Forelimb muscle (tissue), 1 donor: ENCODE data around the gene OR5AC2. TPM values are rescaled to one million over a fixed set of nuclear protein-coding genes. Genes with fewer than 3 reads are reported as not detected.

Source experiments
- DNase-seq: peaks from one replicate; pipeline ENCODE4 v3.0.0-alpha.2; 2013; ENCODE audit warnings: low read depth
- polyA plus RNA-seq: library from polyadenylated mRNA; unstranded; fragments of 120-200 nt; gene quantifications from one replicate; pipeline ENCODE4 v1.2.1, GENCODE V29; 2013; ENCODE audit not compliant: insufficient read length

The OR5AC2 gene
- polyA plus RNA-seq, result not detected

- DNase-seq, result no peak
These were observed at the start of gene OR5AC2 for GRCh38 chr3:98086873-98087272. Gene OR5AC2 (plus strand): TSS chr3:98087173. CDS start chr3:98087173, 0 bp downstream.

- DNase-seq, result no peak
These were observed 48.7 kb upstream of the OR5AC2 start for GRCh38 chr3:98038286-98038685.

- DNase-seq, result no peak
These were observed 48.1 kb upstream of the OR5AC2 start for GRCh38 chr3:98038876-98039275.

DNA sequence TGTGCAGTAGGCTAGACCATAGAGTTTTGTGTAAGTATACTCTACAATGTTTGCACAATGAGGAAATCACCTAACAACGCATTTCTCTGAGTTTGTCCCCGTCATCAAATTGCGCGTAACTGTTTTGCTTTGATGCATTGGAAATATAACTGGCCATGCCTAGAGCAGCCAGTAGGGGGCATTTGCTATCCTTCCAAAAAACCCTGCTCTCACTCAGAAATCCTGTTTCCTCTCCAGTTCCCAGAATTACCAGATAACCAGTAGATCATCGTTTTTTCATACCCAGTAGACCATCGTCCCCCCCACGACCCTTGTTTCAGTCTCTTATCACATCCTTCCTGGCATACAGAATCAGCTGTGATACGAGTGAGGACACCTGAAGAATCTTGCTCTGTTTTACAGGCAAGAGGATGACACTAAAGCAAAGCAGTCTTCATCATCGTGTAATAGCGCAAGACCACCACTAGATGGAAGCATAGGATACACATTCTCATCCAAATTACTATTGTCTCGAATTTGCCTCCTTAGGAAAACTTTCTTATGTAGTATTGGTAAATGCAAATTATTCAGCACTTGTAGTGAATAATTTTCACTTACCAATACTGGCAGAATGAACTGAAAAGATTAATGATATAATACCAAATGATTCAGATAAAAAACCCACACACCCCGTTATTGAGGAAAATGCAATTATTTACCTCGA, 47.5 kb upstream of the OR5AC2 start:
- peak; percentile 73 for DNase-seq

GRCh38 chr3:98041350-98041749, 45.6 kb upstream of the OR5AC2 start:
- DNase-seq, result no peak

GRCh38 chr3:98048586-98048985, 38.4 kb upstream of the OR5AC2 start:
- no peak for DNase-seq

DNA sequence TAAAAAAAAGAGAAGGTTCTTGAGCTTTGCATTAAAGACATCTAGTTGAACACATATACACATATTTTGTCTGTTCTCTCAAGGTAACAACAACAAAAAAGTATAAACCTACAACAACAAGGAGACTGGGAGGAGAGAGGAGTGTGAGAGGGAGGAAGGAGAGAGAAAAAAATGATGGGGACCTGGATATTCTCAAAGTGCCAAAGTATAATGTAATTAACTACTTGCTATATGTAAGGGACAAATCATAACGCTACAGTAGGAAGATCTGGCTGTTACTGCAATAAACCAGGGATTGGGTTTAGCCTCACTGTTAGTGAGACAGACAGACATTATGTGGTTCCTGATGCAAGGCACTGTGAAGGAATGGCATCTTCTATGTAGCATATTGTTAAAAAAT, 37.7 kb upstream of the OR5AC2 start:
- no peak for DNase-seq

GRCh38 chr3:98056035-98056434, 30.9 kb upstream of the OR5AC2 start:
- no peak for DNase-seq

DNA sequence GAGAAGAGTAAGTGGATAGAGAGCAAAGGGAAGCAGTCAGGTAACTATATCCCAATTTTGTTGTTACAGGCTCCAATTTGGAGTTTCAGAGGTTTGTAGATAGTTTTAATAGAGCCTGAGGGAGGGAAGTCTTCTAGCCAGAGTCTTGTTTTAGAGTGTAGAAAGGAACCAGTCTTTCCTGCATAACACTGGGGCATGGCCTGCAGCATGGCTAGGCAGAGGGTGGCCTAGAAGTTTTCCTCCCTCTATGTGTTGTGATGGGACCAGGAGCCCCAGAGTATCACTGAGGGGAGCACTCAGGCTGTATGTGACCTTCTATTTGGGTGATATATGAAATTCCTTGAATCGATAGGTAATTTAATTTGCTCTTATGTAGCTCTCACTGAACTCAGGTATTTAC, 29.3 kb upstream of the OR5AC2 start:
- DNase-seq, result no peak

- no peak for DNase-seq
These were observed 28.6 kb upstream of the OR5AC2 start for GRCh38 chr3:98058244-98058960.

DNA sequence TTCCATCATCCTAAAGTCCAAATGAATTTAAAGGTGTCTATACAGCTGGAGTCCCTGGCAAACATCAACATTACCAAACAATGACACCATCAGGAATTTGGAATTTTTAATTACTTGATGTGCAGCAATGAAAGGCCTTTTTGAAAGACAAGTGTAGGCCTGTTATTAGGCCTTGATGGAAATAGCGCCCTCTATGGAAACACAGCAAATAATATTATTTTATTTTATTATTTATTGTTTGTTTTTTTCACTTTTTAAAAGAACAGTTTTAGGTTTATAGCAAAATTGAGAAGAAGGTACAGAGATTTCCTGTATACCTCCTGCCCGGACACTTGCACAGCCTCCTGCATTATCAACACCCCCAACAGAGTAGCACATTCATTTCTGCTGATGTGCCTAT, 18.1 kb upstream of the OR5AC2 start:
- DNase-seq, result no peak

GRCh38 chr3:98070840-98071239, 16.1 kb upstream of the OR5AC2 start:
- DNase-seq, result no peak

- DNase-seq, result no peak
These were observed 13.5 kb upstream of the OR5AC2 start for GRCh38 chr3:98073486-98073885.

DNA sequence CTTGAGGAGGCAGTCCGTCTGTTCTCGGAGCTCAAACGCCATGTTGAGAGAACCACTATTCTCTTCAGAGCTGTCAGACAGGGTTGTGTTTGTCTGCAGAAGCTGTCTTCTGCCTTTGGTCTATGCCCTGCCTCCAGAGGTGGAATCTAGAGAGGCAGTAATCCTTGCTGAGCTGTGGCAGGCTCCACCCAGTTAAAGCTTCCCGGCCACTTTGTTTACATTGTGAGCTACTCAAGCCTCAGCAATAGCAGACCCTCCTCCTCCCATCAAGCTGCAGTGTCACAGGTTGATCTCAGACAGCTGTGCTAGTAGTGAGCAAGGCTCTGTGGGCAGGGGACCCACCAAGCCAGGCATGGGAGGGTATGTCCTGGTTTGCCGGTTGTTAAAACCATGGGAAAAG, 8.9 kb downstream of the OR5AC2 start:
- DNase-seq, result no peak

DNA sequence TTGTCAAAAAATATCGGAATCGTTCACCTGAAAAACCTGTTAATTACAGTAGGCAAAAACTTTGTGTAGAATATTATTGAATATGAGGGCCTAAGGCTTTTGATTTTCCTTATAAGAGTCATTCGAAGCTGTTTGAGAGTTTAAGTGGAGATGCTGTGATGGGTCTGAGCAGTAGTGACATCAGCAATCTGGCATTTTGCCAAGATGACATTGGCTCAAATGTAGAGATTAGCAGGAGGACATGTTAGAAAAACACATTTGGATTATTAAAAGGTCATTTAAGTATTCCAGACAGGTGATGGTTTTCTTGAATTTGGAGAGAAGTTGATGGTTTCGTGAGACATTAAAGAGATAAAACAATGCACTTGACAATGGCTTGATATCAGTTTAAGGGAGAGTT, 12.9 kb downstream of the OR5AC2 start:
- no peak for DNase-seq

DNA sequence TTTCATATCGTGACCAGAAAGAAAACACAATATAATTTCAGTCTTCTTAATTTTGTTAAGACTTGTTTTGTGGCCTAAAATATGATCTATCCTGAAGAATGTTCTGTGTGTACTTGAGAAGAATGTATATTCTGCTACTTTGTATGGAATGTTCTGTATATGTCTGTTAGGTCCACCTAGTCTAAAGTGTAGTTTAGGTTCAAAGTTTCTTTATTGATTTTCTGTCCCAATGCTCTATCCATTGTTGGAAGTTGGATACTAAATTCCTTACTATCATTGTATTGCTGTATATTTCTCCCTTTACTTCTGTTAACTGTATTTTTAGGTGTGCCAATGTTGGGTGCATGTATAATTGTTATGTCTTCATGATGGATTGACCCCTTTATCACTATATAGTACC, 21.2 kb downstream of the OR5AC2 start:
- DNase-seq, result no peak

DNA sequence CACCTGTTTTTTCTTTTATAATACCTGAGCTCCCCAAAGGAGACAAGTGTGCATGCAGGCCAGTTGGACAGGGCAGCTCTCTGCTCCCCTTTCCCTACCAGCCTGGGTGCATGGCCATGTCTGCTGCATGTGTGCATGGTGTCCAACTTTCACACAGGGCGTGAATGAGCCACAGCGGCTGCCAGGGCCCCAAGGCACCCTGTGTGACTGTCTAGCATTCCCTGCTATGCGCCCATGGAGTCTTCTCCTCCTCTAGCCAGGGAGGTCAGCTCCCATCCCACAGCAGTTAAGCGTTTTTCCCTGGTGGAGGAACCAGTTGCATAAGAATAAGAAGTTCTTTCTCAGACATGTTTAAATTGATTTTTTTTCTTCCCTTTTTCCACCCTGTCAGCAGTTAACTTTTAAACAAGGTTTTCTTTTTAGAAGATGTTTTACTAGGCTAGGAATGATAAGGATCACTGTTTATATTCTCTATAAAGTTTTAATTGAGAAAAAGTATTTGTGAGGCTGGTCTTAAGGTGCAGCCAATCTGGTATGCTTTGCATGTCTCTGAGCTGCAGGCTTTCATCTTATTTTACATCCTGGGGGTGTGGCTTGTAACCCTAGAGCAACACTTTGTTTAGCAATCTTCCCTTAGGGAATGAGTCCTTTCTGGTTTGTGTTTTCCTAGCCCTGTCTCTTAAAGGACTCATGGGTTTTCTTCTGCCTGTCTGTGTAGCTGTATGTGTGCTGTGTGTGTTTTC, 23.0 kb downstream of the OR5AC2 start:
- DNase-seq, result no peak

GRCh38 chr3:98110550-98110908, 23.6 kb downstream of the OR5AC2 start:
- no peak for DNase-seq

DNA sequence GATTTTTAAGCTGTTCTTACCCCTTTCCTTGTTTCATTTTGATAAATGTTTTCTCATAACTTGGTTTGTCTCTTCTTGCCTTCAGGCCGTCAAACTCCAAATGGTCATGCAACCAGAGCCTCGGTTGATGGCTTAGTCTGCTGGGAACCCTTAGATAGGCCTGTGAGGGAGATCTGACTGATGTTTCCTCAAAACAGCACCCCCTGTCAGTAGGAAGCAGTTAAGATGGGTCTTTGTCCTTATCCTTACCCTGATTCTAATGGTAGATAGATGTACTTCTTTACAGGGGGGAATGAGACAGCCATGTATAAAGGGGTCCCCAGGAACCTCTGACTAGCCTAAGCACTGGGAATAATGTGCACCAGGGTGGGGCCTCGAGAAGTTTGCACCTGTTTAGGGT, 27.3 kb downstream of the OR5AC2 start:
- no peak for DNase-seq

- no peak for DNase-seq
These were observed 28.7 kb downstream of the OR5AC2 start for GRCh38 chr3:98115717-98116116.

GRCh38 chr3:98130421-98130820, 43.4 kb downstream of the OR5AC2 start, which contains the start of gene OR5H1:
Gene OR5H1 (plus strand): TSS chr3:98130721. CDS start chr3:98132698, 1,977 bp downstream.
- DNase-seq, result no peak

DNA sequence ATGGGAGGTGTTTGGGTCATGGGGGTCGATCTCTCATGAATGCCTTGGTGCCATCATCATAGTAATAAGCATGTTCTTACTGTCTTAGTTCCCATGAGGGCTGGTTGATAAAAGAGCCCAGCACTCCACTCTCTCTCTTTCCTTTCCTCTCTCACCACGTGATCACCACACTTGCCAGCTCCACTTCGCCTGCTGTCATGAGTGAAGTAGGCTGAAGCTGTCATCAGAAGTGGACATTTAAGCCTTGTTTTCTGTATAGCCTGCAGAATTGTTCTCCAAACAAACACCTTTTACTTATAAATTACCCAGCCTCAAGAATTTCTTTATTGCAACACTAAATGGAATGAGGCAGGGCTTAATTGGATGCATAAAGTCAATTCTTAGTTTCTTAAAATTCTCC, 49.7 kb downstream of the OR5AC2 start:
- DNase-seq, result no peak
